Stimulated activated CD4-positive, alpha-beta T cell treated with anti-CD3 and anti-CD28 coated beads, Interleukin-4, amount 100 ng/mL, for 48 hours (primary cell): ENCODE measurements around the gene CDC7.
"Not testable (repeated sequence)": the region's sequence is repeated elsewhere in the genome, so short reads cannot be mapped to it uniquely, and the experiment has no call there.

ENCODE experiments used
- DNase-seq, 2 donors: peaks; one replicate each; pipeline ENCODE4 v3.0.0-alpha.2; 2020; ENCODE audit warnings: low read depth in 2 of 2

CDC7 gene

DNA sequence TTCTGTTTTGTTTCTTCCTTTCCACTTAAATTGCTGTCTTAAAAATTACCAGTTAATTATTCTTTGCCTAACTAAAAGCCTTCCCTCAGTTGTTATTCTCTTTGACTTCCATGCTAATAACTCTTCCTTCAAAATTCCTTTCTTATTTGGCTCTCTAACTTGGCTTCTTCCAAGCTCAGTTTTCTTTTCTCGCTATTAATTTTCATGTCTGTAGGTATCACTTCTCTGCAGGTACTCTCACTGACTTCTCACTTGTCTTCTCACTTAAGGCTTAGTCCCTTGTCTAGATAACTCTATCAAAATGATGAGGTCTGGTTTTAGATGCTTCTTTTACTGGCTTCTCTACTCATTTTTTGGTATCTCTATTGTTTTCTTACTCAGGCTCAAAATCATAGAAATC is 10.1 kb downstream of the CDC7 start:
- DNase-seq = no peak

DNA sequence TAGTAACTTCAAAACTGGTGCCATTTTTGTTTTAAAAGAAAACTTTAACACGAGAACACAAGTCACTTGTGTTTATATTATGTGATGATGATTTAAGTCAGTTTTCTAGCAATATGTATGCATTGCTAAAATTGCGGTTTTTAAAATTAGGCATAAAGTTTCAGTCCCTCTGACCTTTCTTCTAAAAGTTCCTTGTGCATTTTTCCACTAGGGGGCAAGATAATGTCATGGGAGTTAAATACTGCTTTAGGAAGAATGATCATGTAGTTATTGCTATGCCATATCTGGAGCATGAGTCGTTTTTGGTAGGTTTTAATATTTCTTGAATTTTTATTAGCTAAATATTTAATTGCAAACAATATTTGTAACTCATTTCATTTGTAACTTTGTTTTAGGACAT is 10.7 kb downstream of the CDC7 start:
- DNase-seq = no peak

DNA sequence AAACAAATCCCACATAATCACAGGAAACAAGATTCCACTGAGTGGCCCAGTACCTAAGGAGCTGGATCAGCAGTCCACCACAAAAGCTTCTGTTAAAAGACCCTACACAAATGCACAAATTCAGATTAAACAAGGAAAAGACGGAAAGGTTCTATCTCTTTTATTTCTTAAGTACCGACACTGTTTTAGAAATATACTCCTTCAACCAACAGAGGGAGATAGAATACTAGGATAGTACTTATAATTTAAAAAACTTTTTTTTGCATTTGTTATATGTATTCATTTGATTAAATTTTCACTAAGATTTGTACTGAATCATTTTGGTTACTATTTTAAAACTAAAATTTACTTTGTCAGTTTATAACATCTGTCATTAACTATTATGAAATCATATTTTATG is 12.5 kb downstream of the CDC7 start:
- no peak for DNase-seq

DNA sequence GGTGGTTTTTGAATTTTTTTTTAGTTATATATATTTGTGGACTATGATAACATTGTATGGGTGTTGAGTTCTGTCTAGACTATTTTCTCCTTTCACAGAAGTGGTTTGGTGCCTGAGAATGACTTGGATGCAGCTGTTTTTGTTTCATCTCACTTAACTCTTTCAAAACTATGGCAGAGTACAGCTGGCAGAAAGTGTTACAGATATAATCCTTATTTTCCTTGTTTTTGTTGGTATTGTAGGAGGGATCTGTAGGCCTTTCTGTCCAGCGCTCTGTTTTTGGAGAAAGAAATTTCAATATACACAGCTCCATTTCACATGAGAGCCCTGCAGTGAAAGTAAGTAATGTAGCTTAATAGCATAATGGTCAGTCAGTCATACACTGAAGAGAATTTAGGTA is 13.1 kb downstream of the CDC7 start:
- DNase-seq = no peak

DNA sequence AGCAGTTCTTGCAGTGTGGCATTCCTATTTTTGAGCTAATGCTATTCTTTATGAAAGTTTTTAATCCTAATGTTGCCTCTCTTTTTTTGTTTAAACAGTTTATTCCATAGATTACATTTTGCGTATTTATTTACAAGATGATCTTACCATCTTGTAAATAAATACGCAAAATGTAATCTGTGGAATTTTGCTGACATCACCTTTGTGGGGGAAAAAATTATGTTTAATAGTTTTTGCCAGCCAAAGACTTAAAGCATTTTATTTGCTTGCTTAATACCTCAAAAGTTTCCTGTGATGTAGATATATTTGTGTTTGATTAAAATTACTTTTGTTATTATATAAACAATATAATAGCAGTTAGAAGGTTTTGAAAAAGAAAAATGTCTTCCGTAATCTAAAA is 15.3 kb downstream of the CDC7 start:
- no peak for DNase-seq

DNA sequence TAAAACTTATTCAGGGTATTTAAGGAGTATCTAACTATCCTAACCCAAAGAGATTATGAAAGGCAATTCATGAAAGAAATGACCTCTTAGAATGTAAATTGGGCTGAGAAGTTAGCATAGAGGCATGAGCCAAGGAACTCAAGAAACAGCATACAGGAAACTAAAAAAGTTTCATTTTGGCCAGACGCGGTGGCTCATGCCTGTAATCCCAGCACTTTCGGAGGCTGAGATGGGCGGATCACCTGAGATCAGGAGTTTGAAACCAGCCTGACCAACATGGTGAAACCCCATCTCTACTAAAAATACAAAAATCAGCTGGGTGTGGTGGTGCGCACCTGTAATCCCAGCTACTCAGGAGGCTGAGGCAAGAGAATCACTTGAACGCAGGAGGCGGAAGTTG is 16.0 kb downstream of the CDC7 start:
- not testable (repeated sequence) for DNase-seq

DNA sequence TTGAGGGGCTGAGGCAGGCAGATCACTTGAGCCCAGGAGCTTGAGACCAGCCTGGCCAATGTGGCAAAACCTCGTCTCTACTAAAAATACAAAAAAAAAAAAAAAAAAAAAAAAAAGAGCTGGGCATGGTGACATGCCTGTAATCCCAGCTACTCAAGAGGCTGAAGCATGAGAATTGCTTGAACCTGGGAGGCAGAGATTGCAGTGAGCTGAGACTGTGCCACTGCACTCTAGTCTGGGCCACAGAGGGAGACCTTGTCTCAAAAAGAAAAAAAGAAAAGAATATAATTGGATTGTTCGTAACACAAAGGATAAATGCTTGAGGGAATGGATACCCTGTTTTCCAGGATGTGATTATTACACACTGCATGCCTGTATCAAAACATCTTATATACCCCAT is 18.5 kb downstream of the CDC7 start:
- DNase-seq = not testable (repeated sequence)

DNA sequence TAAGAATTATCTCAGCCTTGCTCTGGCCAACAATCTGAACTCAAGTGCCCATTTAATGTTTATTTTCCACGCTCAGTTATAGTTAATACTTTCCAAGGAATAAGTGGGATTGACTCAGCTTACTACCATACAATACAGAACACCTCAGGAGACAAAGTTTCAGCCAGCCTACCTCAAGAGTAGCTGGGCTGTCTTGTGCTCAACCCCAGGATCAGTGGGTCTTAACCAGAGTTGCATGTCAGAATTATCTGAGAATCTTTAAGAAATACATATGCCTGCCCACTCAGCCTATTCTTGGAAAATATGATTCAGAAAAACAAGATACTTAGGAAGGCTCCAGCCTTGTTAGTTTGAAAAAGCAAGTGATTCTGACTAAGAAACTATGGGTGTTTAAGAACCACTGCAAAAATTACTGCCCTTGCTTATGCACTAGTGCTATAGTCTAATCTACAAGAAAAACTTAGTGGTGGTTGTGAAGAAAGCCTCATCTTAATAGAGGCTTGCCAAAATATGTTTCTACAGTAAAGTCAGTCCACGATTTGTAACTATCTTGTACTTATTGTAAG is 20.4 kb downstream of the CDC7 start:
- no peak for DNase-seq

DNA sequence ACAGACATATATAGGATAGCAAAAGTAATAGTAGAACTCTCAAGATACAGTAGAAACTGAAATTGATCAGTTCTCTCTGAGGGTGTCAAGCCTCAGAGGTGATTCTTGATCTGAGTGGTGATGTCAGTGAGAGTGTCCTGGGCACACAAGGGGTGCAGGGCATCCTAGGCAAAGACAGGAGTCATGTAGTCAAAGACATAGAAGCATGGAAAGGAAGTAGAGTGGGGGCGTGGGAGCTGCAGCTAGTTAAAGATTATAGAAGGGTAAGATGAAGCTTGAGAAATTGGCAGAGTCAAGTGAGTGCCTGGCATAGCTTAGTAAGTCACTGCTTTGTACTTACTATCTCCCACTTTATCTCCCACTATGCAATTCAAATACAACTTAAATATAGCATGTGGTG is 22.8 kb downstream of the CDC7 start:
- peak; percentile 22 to 39 for DNase-seq

DNA sequence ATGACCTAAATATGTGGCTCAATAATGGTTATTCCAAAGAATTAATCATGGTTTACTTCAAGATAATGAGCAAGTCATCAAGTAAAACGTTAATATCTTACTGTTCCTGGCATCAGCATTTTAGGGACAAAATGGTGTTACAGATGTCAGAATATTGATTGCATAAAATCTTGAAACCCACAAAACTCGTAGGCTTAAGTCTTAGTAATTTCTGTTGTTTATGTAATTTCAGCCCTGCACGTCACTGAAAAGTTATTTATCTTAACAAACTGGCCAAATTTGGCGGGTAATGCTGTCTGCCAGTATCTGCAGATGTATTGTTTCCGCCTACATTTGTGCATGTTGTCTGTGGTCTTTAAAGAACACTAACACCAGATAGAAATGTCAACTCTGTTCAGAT is 25.8 kb downstream of the CDC7 start:
- no peak for DNase-seq

DNA sequence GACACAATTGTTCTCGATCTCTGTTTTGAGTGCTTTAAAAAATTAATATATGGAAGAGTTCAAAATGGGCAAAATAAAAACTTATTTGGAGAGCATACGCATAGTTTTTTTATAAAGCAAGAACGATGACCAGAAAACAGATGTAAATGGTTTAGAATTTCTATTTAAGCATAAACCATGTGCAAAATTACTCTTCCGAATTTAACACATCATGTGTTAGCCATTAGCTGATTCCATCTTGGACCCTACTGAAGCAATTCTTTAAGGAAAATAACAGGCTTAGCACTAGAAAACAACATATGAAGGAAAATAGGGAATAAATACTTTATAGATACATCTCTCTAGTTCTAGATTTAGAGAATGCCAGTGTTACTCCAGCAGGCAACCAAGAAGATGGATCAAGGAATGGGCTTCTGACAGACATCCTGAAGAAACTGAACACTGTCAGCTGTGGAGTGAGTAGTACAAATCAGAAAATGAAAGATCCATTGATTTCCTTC is 26.7 kb downstream of the CDC7 start:
- DNase-seq = no peak

DNA sequence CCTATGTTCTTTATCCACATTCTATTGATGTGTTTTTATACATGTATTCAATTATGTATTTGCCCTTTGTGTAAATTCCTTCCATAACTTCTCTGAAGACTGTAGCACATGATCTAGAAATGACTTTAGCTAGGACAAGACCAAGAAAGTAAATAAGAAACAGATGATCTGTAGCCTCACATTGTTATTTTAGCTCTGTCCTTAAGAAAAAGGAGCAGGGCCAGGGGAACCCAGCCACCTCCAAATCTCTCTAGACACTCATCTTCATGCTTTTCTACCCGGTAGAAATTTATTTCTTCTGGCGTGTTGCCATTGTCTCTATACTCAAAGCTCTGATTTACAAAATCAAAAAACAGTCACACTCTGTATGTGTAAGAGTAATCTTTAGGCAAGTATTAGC is 27.1 kb downstream of the CDC7 start:
- DNase-seq = no peak

DNA sequence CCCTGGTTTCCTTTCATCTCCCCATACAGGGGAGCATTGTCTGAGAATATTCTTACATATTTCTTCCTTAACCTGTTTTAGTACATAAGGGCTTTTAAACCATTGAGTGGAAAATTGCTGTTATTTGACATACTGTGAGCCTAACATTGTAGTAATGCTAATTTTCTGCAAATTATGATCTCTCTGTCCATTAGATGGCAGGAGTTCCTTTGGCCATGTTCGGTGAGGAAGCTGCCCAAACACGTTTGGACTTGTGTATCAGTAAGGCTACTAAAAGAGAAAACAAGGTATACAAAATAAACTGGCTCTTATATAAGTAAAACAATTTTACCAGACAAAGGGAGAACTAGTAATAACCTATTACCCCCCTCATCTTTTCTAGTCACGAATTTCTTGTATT is 29.2 kb downstream of the CDC7 start:
- no peak for DNase-seq

DNA sequence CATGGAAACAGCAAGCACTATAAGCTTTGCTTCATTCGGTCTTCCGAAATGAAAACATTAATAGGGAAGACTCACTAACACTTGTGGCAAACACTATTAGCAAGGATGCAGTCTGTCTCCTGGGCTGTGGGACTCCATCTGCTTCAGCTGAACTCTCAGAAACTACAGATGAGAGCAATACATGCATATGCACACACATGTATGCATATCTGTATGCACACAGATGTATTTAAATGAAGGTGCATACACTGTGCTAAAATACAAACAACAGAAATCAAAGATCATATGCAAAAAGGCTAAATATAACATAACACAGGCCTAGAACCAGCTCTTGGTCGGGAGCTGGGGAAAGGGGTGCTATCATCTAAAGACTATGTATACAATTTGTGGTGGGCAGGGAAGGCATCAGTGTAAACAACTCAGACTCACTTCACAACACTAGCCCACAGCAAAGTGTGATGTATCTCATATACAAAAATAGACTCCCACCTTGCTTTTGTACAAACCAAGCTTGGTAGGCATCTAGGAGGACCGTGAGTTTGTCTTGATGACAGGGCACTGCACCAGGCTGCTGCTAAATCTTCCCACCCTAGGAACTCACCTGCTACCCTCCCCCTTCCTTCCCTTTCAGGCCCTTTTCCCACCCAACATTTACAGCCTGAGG is 32.8 kb downstream of the CDC7 start:
- no peak for DNase-seq

DNA sequence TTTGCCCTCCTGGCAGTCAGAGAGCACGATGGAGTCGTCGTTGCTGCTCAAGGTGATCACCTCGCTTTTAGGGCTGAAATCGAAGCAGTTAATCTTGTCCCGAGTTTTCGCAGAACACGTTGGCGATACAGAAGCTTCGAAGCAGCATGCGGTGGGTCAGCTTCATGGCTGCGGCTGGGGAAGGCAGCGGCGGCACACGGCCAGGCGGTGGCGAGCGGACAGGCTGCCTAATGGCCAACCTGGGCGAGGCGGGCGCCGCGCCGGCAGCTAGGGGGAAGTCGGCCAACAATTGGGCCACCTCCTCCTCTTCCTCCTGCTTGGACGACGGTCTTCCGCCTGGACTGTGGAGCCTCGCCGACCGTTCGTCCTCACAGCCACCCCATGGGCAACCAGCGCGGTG is 34.8 kb downstream of the CDC7 start:
- DNase-seq = no peak

DNA sequence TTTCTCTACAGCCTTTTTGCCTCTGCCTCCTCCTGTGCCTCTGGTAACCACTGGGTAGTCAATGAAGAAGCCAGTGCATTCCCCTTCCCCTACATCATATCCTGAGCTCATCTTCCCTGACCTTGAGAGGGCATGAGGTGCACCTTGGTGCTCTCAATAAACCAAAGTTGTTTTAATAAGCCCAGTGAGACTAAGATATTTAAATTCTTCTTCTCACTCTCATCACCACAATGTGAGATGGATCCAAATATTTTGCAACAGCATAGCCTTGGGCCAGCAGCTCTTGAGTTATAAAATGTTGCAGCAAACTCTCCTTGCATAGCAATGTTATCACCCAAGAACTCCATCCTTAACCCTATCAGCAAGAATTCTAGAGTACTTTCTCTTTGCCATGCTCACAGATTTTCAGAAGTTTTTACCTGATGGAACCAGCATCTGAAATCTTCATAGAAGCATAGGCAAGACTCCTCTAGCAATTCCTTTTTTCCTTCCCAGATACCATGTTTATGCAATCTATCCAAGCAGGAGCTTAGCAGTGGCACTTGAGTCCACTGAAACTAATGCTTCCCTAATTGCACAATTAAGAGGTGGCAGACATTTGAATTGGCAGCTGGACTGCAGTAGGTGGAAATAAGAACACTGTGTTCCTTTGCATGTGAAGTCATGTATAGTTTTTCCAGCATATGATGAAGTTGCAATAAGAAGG is 36.8 kb downstream of the CDC7 start:
- DNase-seq = no peak

DNA sequence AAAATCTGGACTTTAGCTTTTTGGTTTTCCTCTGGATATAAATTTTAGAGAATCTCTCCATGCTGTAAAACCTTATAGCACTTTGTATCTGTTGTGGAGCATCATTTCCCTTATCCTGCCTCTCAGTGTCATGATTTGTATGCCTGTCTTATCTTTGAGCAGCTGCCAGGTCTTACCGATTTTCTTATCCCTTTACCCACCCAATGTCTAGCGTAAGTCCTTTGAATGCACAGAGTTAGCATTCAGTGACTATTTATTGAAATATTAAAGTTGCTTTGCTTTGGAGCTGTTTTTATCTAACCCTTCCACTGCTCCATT is 37.3 kb downstream of the CDC7 start:
- no peak for DNase-seq

DNA sequence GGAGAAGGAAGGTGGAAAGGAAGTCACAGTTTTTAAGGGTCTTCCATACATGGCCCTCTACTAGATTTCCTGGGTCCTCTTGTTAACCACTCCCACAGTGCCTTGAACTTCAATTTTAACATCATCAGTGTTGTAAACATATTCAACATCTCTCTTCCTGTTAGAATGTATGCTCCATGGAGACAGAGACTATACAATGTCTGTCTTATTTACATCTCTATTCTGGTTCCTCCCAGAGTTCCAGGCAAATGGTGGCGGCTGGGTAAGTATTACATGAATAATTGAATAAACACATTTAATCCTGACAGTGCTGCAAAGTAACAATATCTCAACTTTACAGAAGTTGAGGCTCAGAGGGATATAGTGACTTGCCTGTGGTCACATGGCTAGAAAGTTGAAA is 40.3 kb downstream of the CDC7 start:
- DNase-seq = no peak

DNA sequence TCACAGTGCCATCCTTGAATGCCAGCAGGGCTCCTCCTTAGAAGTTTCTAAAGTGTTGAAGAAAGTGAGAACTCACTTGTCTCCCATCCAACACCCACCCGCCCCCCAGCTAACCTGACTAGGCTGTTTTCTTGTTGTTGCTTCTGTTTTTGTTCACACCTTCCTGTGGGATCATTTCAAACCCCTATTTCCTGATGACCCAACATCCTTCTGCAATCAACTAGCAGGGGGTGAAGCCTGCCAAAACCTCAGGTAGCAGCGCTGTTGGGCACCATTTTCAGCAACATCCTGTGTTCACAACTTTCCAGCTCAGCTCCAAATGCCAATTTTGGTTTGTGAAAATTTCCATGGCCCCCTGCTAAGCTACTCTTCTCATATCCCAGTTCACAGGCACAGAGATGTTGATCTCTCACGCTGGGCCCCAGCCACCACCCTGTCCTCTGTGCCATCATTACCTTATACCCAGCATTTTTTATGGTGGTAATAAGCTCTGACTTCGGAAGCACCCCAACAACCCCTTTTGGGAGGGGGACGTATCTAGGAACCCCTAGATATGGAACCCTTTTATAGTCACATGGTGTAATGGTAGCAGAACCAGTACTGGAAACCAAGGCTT is 41.4 kb downstream of the CDC7 start:
- DNase-seq = no peak

DNA sequence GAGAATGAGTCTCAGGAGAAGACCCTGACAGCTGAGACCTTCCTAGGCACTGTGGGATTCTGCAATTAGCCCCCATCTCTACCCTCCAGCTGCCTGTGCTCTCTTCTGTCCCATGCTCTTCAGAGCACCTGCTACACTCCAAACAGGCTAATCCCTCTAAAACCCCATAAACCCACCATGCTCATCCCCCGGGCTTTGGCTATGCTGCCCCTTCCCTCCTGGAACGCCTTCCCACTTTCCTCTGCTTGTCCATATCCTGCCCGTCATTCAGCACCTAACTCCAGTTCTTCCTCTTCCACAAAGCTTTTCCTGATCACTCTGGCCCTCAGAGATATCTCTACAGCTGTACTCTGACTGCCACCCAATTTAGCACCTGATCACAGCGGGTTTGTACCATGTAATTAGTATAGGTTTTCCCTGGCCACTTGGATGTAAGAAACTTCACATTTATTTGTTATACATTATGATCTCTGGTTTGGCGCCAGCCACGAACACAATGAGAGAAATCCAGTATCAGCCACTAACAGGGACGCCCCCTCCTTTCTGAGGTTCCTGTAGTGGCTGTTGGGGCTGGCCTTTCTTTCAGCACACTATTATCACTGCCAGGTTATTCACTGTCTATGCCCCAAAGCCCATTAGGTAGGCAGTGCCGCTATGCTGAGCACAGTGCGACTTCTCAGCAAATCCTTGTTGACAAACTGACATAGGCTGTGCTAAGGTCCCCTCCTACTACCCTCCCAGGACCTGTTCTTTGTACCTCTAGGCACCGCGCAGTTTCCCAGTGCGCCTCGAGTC is 45.1 kb downstream of the CDC7 start:
- no peak for DNase-seq

DNA sequence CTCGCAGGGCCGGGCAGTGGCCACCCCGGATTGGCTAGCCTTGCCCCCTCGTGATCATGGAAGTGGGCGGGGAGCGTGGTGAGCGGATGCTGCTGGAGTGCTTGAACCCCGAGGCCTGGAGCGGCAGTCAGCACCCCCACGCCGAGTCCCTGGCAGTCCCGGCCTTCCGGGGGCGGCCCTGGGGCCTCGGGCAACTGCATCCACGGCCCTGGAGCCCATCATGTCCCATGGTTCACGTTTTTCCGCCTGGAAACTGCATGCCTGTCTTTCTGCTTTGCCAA is 45.6 kb downstream of the CDC7 start:
- no peak for DNase-seq

DNA sequence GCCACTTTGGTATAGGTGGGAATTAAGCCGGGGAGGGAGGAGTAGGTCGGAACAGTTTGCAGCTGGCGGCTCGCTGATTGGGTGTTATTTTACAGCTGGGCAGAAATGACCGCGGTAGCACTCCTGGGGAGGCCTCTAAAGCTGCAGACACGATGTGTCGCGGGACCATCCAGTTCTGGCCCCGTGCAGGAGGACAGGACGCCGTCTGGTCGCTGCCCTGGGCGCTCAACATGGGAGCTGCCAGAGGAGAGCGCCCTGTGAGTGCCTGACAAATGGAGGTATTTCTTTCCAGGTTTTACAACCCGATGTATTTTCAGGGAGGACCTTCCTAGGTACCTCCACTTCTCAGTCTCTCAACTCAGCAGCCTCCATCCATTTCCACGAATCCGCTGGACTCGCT is 46.2 kb downstream of the CDC7 start:
- DNase-seq = no peak
